Stimulated activated memory B cell treated with anti-CD40 and anti-IgM and Interleukin-4, amounts not matched to agents 10 μg/mL and 1 μg/mL and 100 μg/mL, for 72 hours (primary cell): ENCODE data around the gene SMYD3.

Source experiments
- ATAC-seq: fragments of 150-1000 bp; cut with Tn5 transposase; 2 replicates; pipeline ENCODE4 v1.10.0; 2021
- H3K27ac Mint-ChIP-seq: one replicate; pipeline ENCODE4 v1.8.0; 2022; ENCODE audit warnings: mild to moderate bottlenecking, mixed read lengths
- H3K27me3 Mint-ChIP-seq: one replicate; pipeline ENCODE4 v1.8.0; 2022; ENCODE audit warnings: mixed read lengths
- H3K36me3 Mint-ChIP-seq: one replicate; pipeline ENCODE4 v1.8.0; 2022; ENCODE audit warnings: mixed read lengths
- H3K4me1 Mint-ChIP-seq: one replicate; pipeline ENCODE4 v1.8.0; 2022; ENCODE audit warnings: mixed read lengths
- H3K4me3 Mint-ChIP-seq: one replicate; pipeline ENCODE4 v1.8.0; 2022; ENCODE audit warnings: mild to moderate bottlenecking, moderate library complexity, mixed read lengths
- H3K9me3 Mint-ChIP-seq: one replicate; pipeline ENCODE4 v1.8.0; 2022; ENCODE audit warnings: mixed read lengths

The SMYD3 gene

GRCh38 chr1:246506674-246507481 is at the start of gene SMYD3:
Gene SMYD3 (minus strand): TSS chr1:246507279.
- H3K4me3 Mint-ChIP-seq: peak within 1 kb of the TSS; percentile 88
- H3K36me3 Mint-ChIP-seq: no peaks in the 10 kb centered on the region
- no peaks in the 10 kb centered on the region for H3K9me3 Mint-ChIP-seq
- H3K27me3 Mint-ChIP-seq: no peaks in the 10 kb centered on the region
- peaks cover 27% of the 10 kb centered on the region for H3K4me1 Mint-ChIP-seq
- peak; percentile 94 for ATAC-seq
- peak within 1 kb of the TSS; percentile 71 for H3K27ac Mint-ChIP-seq

GRCh38 chr1:246554201-246554600 is 47.1 kb upstream of the SMYD3 start:
- H3K36me3 Mint-ChIP-seq: peaks cover 63% of the 10 kb centered on the region
- no peaks in the 10 kb centered on the region for H3K9me3 Mint-ChIP-seq
- ATAC-seq: no peak
- H3K27ac Mint-ChIP-seq: no peak overlapping the region
- no peaks in the 10 kb centered on the region for H3K27me3 Mint-ChIP-seq
- H3K4me1 Mint-ChIP-seq: peaks cover 2% of the 10 kb centered on the region
- no peak overlapping the region for H3K4me3 Mint-ChIP-seq

- ATAC-seq: no peak
- H3K27me3 Mint-ChIP-seq: no peaks in the 10 kb centered on the region
- H3K36me3 Mint-ChIP-seq: peaks cover 46% of the 10 kb centered on the region
- H3K9me3 Mint-ChIP-seq: no peaks in the 10 kb centered on the region
- H3K27ac Mint-ChIP-seq: no peak overlapping the region
- no peak overlapping the region for H3K4me3 Mint-ChIP-seq
- no peaks in the 10 kb centered on the region for H3K4me1 Mint-ChIP-seq
These were observed 45.0 kb upstream of the SMYD3 start for GRCh38 chr1:246552110-246552509.

GRCh38 chr1:246550402-246550801 is 43.3 kb upstream of the SMYD3 start:
- Mint-ChIP-seq H3K27me3 (no peaks in the 10 kb centered on the region), H3K4me3 (no peak overlapping the region), H3K4me1 (no peaks in the 10 kb centered on the region), H3K9me3 (no peaks in the 10 kb centered on the region), H3K36me3 (peaks cover 41% of the 10 kb centered on the region), H3K27ac (no peak overlapping the region)
- ATAC-seq: no peak

- no peaks in the 10 kb centered on the region for H3K27me3 Mint-ChIP-seq
- no peaks in the 10 kb centered on the region for H3K9me3 Mint-ChIP-seq
- H3K4me3 Mint-ChIP-seq: no peak overlapping the region
- no peak overlapping the region for H3K27ac Mint-ChIP-seq
- no peaks in the 10 kb centered on the region for H3K4me1 Mint-ChIP-seq
- no peak for ATAC-seq
- peaks cover 35% of the 10 kb centered on the region for H3K36me3 Mint-ChIP-seq
These were observed 42.6 kb upstream of the SMYD3 start for GRCh38 chr1:246549665-246550064.

- Mint-ChIP-seq H3K4me1 (no peaks in the 10 kb centered on the region), H3K4me3 (no peak overlapping the region), H3K27ac (no peak overlapping the region), H3K36me3 (peaks cover 31% of the 10 kb centered on the region), H3K9me3 (no peaks in the 10 kb centered on the region), H3K27me3 (no peaks in the 10 kb centered on the region)
- ATAC-seq: no peak
These were observed 36.9 kb upstream of the SMYD3 start for GRCh38 chr1:246544001-246544400.

- H3K27ac Mint-ChIP-seq: no peak overlapping the region
- no peak overlapping the region for H3K4me3 Mint-ChIP-seq
- H3K36me3 Mint-ChIP-seq: peaks cover 33% of the 10 kb centered on the region
- no peaks in the 10 kb centered on the region for H3K27me3 Mint-ChIP-seq
- H3K9me3 Mint-ChIP-seq: no peaks in the 10 kb centered on the region
- H3K4me1 Mint-ChIP-seq: no peaks in the 10 kb centered on the region
- ATAC-seq: no peak
These were observed 33.8 kb upstream of the SMYD3 start for GRCh38 chr1:246540738-246541491.

- no peak for ATAC-seq
- H3K9me3 Mint-ChIP-seq: no peaks in the 10 kb centered on the region
These were observed 30.8 kb upstream of the SMYD3 start for GRCh38 chr1:246537887-246538286.

GRCh38 chr1:246537441-246537840 is 30.4 kb upstream of the SMYD3 start:
- no peaks in the 10 kb centered on the region for H3K27me3 Mint-ChIP-seq
- no peak overlapping the region for H3K4me3 Mint-ChIP-seq
- no peak for ATAC-seq

More at GRCh38 chr1:246537887-246538286, 30.8 kb upstream of the SMYD3 start:
- H3K4me1 Mint-ChIP-seq: no peaks in the 10 kb centered on the region
- H3K36me3 Mint-ChIP-seq: peaks cover 22% of the 10 kb centered on the region
- no peak overlapping the region for H3K4me3 Mint-ChIP-seq
- no peaks in the 10 kb centered on the region for H3K27me3 Mint-ChIP-seq
- H3K27ac Mint-ChIP-seq: no peak overlapping the region

GRCh38 chr1:246534114-246534513 is 27.0 kb upstream of the SMYD3 start:
- Mint-ChIP-seq H3K36me3 (peaks cover 11% of the 10 kb centered on the region), H3K27ac (no peak overlapping the region), H3K9me3 (peaks cover 5% of the 10 kb centered on the region), H3K4me1 (no peaks in the 10 kb centered on the region), H3K4me3 (no peak overlapping the region), H3K27me3 (no peaks in the 10 kb centered on the region)
- no peak for ATAC-seq

More at GRCh38 chr1:246537441-246537840, 30.4 kb upstream of the SMYD3 start:
- H3K27ac Mint-ChIP-seq: no peak overlapping the region
- no peaks in the 10 kb centered on the region for H3K4me1 Mint-ChIP-seq
- no peaks in the 10 kb centered on the region for H3K9me3 Mint-ChIP-seq
- H3K36me3 Mint-ChIP-seq: peaks cover 22% of the 10 kb centered on the region

GRCh38 chr1:246533371-246533905 is 26.4 kb upstream of the SMYD3 start:
- Mint-ChIP-seq H3K36me3 (peaks cover 6% of the 10 kb centered on the region), H3K9me3 (peaks cover 5% of the 10 kb centered on the region), H3K27me3 (no peaks in the 10 kb centered on the region), H3K4me3 (no peak overlapping the region), H3K4me1 (no peaks in the 10 kb centered on the region), H3K27ac (no peak overlapping the region)
- ATAC-seq: no peak

GRCh38 chr1:246532519-246532918 is 25.4 kb upstream of the SMYD3 start:
- no peaks in the 10 kb centered on the region for H3K27me3 Mint-ChIP-seq
- peaks cover under 1% of the 10 kb centered on the region for H3K4me1 Mint-ChIP-seq
- ATAC-seq: no peak
- no peak overlapping the region for H3K4me3 Mint-ChIP-seq
- H3K36me3 Mint-ChIP-seq: peaks cover 6% of the 10 kb centered on the region
- H3K9me3 Mint-ChIP-seq: peaks cover 7% of the 10 kb centered on the region
- H3K27ac Mint-ChIP-seq: no peak overlapping the region

GRCh38 chr1:246530482-246530881 is 23.4 kb upstream of the SMYD3 start:
- H3K36me3 Mint-ChIP-seq: peaks cover 6% of the 10 kb centered on the region
- no peaks in the 10 kb centered on the region for H3K27me3 Mint-ChIP-seq
- no peak overlapping the region for H3K4me3 Mint-ChIP-seq
- H3K4me1 Mint-ChIP-seq: peaks cover 7% of the 10 kb centered on the region
- ATAC-seq: no peak
- H3K9me3 Mint-ChIP-seq: peaks cover 7% of the 10 kb centered on the region
- H3K27ac Mint-ChIP-seq: no peak overlapping the region

GRCh38 chr1:246528933-246529731 is 22.1 kb upstream of the SMYD3 start:
- no peak overlapping the region for H3K4me3 Mint-ChIP-seq
- peaks cover 7% of the 10 kb centered on the region for H3K4me1 Mint-ChIP-seq
- H3K36me3 Mint-ChIP-seq: peaks cover 6% of the 10 kb centered on the region
- ATAC-seq: no peak
- peaks cover 7% of the 10 kb centered on the region for H3K9me3 Mint-ChIP-seq
- H3K27me3 Mint-ChIP-seq: no peaks in the 10 kb centered on the region
- no peak overlapping the region for H3K27ac Mint-ChIP-seq
